Measurements from ENCODE around the gene SEC63. TPM values are rescaled to one million over a fixed set of nuclear protein-coding genes. Genes with fewer than 3 reads are reported as not detected.

The SEC63 gene
- total and polyA plus RNA-seq, 2 of the 4 experiments (the other 2 are of a cell fraction): 8.6 to 22.4 TPM

GRCh38 chr6:107928984-107929383 lies 29.0 kb downstream of the SEC63 start:
- TF ChIP-seq POLR2A (IDR thresholded peaks at IDR 0.05; ENCODE audit: low read depth, low read length): no peak
- no peak for TF ChIP-seq NFE2L2 (IDR thresholded peaks at IDR 0.05; ENCODE audit: low read depth, low read length)
- no peak for TF ChIP-seq MXI1 (IDR thresholded peaks at IDR 0.05; ENCODE audit: borderline replicate concordance, low read depth, low read length)
- TF ChIP-seq USF2 (IDR thresholded peaks at IDR 0.05; ENCODE audit: low read depth, low read length): no peak
- no peak for TF ChIP-seq BHLHE40 (IDR thresholded peaks at IDR 0.05; ENCODE audit: low read depth, low read length)
- TF ChIP-seq ELK1 (IDR thresholded peaks at IDR 0.05; ENCODE audit: borderline replicate concordance, low read depth, low read length): no peak
- TF ChIP-seq CTCF (conservative IDR thresholded peaks at IDR 0.05; ENCODE audit: low read depth, low read length): no peak
- no peak for TF ChIP-seq SMC3 (IDR thresholded peaks at IDR 0.05; ENCODE audit: low read depth, low read length)
- no peak for TF ChIP-seq MAFK (IDR thresholded peaks at IDR 0.05; ENCODE audit: low read depth, low read length)
- TF ChIP-seq CHD1 (IDR thresholded peaks at IDR 0.05; ENCODE audit: low read depth, low read length): no peak
- no peak for TF ChIP-seq RFX5 (IDR thresholded peaks at IDR 0.05; ENCODE audit: low read depth, low read length)
- TF ChIP-seq RCOR1 (IDR thresholded peaks at IDR 0.05; ENCODE audit: insufficient replicate concordance, low read length): no peak
- no peak for TF ChIP-seq MAZ (IDR thresholded peaks at IDR 0.05; ENCODE audit: borderline replicate concordance, low read depth, low read length)
- no peak for TF ChIP-seq RAD21 (IDR thresholded peaks at IDR 0.05; ENCODE audit: low read length)
- no peak for TF ChIP-seq FOS (IDR thresholded peaks at IDR 0.05; ENCODE audit: low read depth, low read length)
- no peak for TF ChIP-seq CEBPB (IDR thresholded peaks at IDR 0.05; ENCODE audit: low read depth, low read length)
- H2BK15ac ChIP-seq (ENCODE audit: low read depth, low read length): no peak overlapping the region
- no peak overlapping the region for H3K23ac ChIP-seq (ENCODE audit: low read depth, low read length)
- H2BK20ac ChIP-seq (ENCODE audit: low read depth, low read length): no peak overlapping the region
- no peak overlapping the region for H3K27ac ChIP-seq (ENCODE audit: insufficient read depth, low read length)
- H2BK120ac ChIP-seq (ENCODE audit: low read depth, low read length): no peak overlapping the region
- H2BK5ac ChIP-seq (ENCODE audit: low read depth, low read length, poor library complexity, severe bottlenecking): no peak overlapping the region
- peaks cover 41% of the 10 kb centered on the region for H4K20me1 ChIP-seq (ENCODE audit: insufficient read depth, low read length)
- no peak overlapping the region for H2AK9ac ChIP-seq (replicated peaks; ENCODE audit: low read depth, low read length, poor library complexity)
- no peak for ATAC-seq (ENCODE audit: low read depth)
- CTCF ChIA-PET: no interaction called here
- H3K14ac ChIP-seq (replicated peaks; ENCODE audit: low read depth, low read length): no peak overlapping the region
- no peak overlapping the region for H3K4ac ChIP-seq (ENCODE audit: low read depth, low read length)
- H4K8ac ChIP-seq (ENCODE audit: low read depth in 2 of 2, low read length in 2 of 2): no peak overlapping the region
- H3K79me1 ChIP-seq (ENCODE audit: low read depth in 1 of 2, low read length in 2 of 2): peaks cover 22 to 37% of the 10 kb centered on the region in 2 experiments
- intact Hi-C loops (cut with micrococcal nuclease): no loop called here
- H3K36me3 ChIP-seq (ENCODE audit: control insufficient read depth, insufficient read depth, low read length): peaks cover 6% of the 10 kb centered on the region
- no CpG with 5 or more reads among the region's 2 CpGs for WGBS, 2 experiments (ENCODE audit: extremely low coverage in 2 of 2, insufficient read length in 1 of 2)
- no peak overlapping the region for H3K18ac ChIP-seq (ENCODE audit: low read depth, low read length)
- no peaks in the 10 kb centered on the region; the same call in 1 of the 2 replicates for H3K9me1 ChIP-seq (ENCODE audit: insufficient read depth, low read length)
- in situ Hi-C loops (cut with MboI; ENCODE audit: low sequenced_read_pairs): no loop called here
- no peak overlapping the region for H3K9ac ChIP-seq (ENCODE audit: low read depth, low read length)
- H3K4me3 ChIP-seq (ENCODE audit: insufficient read depth, low read depth, low read length): no peak overlapping the region
- dilution Hi-C loops (cut with HindIII; ENCODE audit: low sequenced_read_pairs, unreplicated experiment): no loop called here
- DNase-seq: no peak
- no peaks in the 10 kb centered on the region for H3K4me1 ChIP-seq (ENCODE audit: control insufficient read depth, insufficient read depth, low read length)
- H3K27me3 ChIP-seq (ENCODE audit: control insufficient read depth, insufficient read depth, low read length): no peaks in the 10 kb centered on the region
- H3K4me2 ChIP-seq (ENCODE audit: low read depth, low read length): no peak overlapping the region
- no TSS peak for BruUV-seq (replicated peaks)
- H2AK5ac ChIP-seq (ENCODE audit: low read depth, low read length): no peak overlapping the region
- no peaks in the 10 kb centered on the region for H3K9me3 ChIP-seq (ENCODE audit: control insufficient read depth, insufficient read depth, low read length)
- POLR2A ChIA-PET (ENCODE audit: unreplicated experiment): no interaction called here
- H4K5ac ChIP-seq (ENCODE audit: low read depth, low read length): no peak overlapping the region
- H4K91ac ChIP-seq (ENCODE audit: insufficient read depth, low read depth, low read length): no peak overlapping the region
- no peak overlapping the region for H2AFZ ChIP-seq (replicated peaks; ENCODE audit: low read length, poor library complexity)
- H3K56ac ChIP-seq (ENCODE audit: extremely low read depth, insufficient read depth, low read length): no peak overlapping the region
